Activated naive CD4-positive, alpha-beta T cell (primary cell): Measurements from ENCODE around the gene FAM163A.

Experiments used
- DNase-seq, 4 experiments: peaks; one replicate each; lab custom pipeline; 2025; lab: John Stamatoyannopoulos, UW

The FAM163A gene

GRCh38 chr1:179750630-179751029 is 7.5 kb downstream of the FAM163A start:
- DNase-seq: no peak

GRCh38 chr1:179753061-179753460 is 10.0 kb downstream of the FAM163A start:
- DNase-seq: no peak

GRCh38 chr1:179754041-179754624 is 11.0 kb downstream of the FAM163A start:
- no peak for DNase-seq

- no peak for DNase-seq
These were observed 14.8 kb downstream of the FAM163A start for GRCh38 chr1:179757933-179758332.

- no peak for DNase-seq
These were observed 17.4 kb downstream of the FAM163A start for GRCh38 chr1:179760521-179760920.

GRCh38 chr1:179761296-179761695 is 18.2 kb downstream of the FAM163A start:
- DNase-seq: no peak

- no peak for DNase-seq
These were observed 19.0 kb downstream of the FAM163A start for GRCh38 chr1:179761846-179762640.

GRCh38 chr1:179767177-179767581 is 24.1 kb downstream of the FAM163A start:
- no peak for DNase-seq

- no peak for DNase-seq
These were observed 24.9 kb downstream of the FAM163A start for GRCh38 chr1:179767996-179768395.

GRCh38 chr1:179770887-179771502 is 27.9 kb downstream of the FAM163A start:
- DNase-seq: no peak

GRCh38 chr1:179773264-179773663 is 30.2 kb downstream of the FAM163A start:
- DNase-seq: no peak

- no peak for DNase-seq
These were observed 30.9 kb downstream of the FAM163A start for GRCh38 chr1:179774000-179774399.

- DNase-seq: no peak
These were observed 31.5 kb downstream of the FAM163A start for GRCh38 chr1:179774566-179774965.

GRCh38 chr1:179775009-179775408 is 31.9 kb downstream of the FAM163A start:
- no peak for DNase-seq

GRCh38 chr1:179776831-179777230 is 33.7 kb downstream of the FAM163A start:
- no peak for DNase-seq

GRCh38 chr1:179777731-179778130 is 34.6 kb downstream of the FAM163A start:
- no peak for DNase-seq

GRCh38 chr1:179779645-179780272 is 36.7 kb downstream of the FAM163A start:
- DNase-seq: no peak

GRCh38 chr1:179781962-179782361 is 38.9 kb downstream of the FAM163A start:
- no peak for DNase-seq

- DNase-seq: no peak
These were observed 41.9 kb downstream of the FAM163A start for GRCh38 chr1:179785031-179785431.

GRCh38 chr1:179785728-179786127 is 42.6 kb downstream of the FAM163A start:
- DNase-seq: no peak

GRCh38 chr1:179786815-179787685 is 44.0 kb downstream of the FAM163A start:
- DNase-seq: no peak

- no peak for DNase-seq
These were observed 45.2 kb downstream of the FAM163A start for GRCh38 chr1:179788259-179788658.
